Transverse colon (tissue), 4 donors: ENCODE results near the gene ITGA8. TPM values are rescaled to one million over a fixed set of nuclear protein-coding genes. Genes with fewer than 3 reads are reported as not detected.

Experiments
- DNase-seq: peaks from one replicate; pipeline ENCODE4 v3.0.0-alpha.2; 2019
- H3K27ac ChIP-seq, 4 donors: fragments of 200-600 bp; sonication (generic); 2 replicates each; pipeline ENCODE4 v1.5.1; 2016 to 2018; ENCODE audit warnings: inconsistent platforms in 4 of 4
- H3K27me3 ChIP-seq: fragments of 200-600 bp; sonication (generic); 2 replicates; pipeline ENCODE4 v1.5.1; 2017; ENCODE audit warnings: inconsistent platforms
- H3K36me3 ChIP-seq, 4 donors: fragments of 200-600 bp; sonication (generic); 2 replicates each; pipeline ENCODE4 v1.5.1; 2017 to 2019; ENCODE audit warnings: inconsistent platforms in 4 of 4
- H3K4me1 ChIP-seq, 4 donors: fragments of 200-600 bp; sonication (generic); 2 replicates each; pipeline ENCODE4 v1.5.1; 2017 to 2020; ENCODE audit warnings: inconsistent platforms in 4 of 4
- H3K4me3 ChIP-seq, 4 donors: fragments of 200-600 bp; sonication (generic); 1 replicate in 1 of 4; 2 replicates in 3 of 4; pipeline versions ENCODE4 v1.5.1 to v1.6.1; 2017 to 2019; ENCODE audit warnings: inconsistent platforms in 4 of 4
- H3K9me3 ChIP-seq, 2 donors: fragments of 200-600 bp; sonication (generic); 2 replicates each; pipeline ENCODE4 v1.5.1; 2017 to 2019; ENCODE audit warnings: inconsistent platforms in 2 of 2
- CTCF ChIP-seq, 5 experiments: fragments of 200-600 bp in 3 of 5; fragments of 450-650 bp in 2 of 5; sonication (generic) in 3 of 5; IDR thresholded peaks; 1 replicate in 2 of 5; 2 replicates in 3 of 5; pipeline ENCODE4 v1.5.1; 2016 to 2017; ENCODE audit warnings: antibody characterized with exemption in 5 of 5, inconsistent platforms in 3 of 5, mild to moderate bottlenecking in 2 of 5, moderate library complexity in 1 of 5
- EP300 ChIP-seq: sonication (generic); formaldehyde crosslinking; IDR thresholded peaks from one replicate; pipeline ENCODE4 v1.6.1; 2017; ENCODE audit warnings: antibody characterized with exemption, low read depth
- POLR2A ChIP-seq: fragments of 450-650 bp; IDR thresholded peaks from one replicate; pipeline ENCODE4 v1.6.1; 2016; ENCODE audit warnings: antibody characterized with exemption, mild to moderate bottlenecking, moderate library complexity
- POLR2AphosphoS5 ChIP-seq, 3 donors: sonication (generic); formaldehyde crosslinking; IDR thresholded peaks; one replicate each; pipeline ENCODE4 v1.6.1; 2016; ENCODE audit warnings: antibody characterized with exemption in 3 of 3
- WGBS, 2 donors: methylation state at CpG; one replicate each; pipeline ENCODE4 v1.1.5; 2018; ENCODE audit warnings: low coverage in 1 of 2; 5-methylcytosine and 5-hydroxymethylcytosine counted together
- in situ Hi-C, 4 donors: fragments of 200-750 bp; cut with MboI; loops; one replicate each; pipeline versions ENCODE4 v1.15.0 to v1.15.1; 2017; ENCODE audit warnings: low sequenced_read_pairs in 3 of 4, low pct_ligation_motif_present in 1 of 4, low pct_unique_long_range_greater_than_20kb in 1 of 4
- intact Hi-C: fragments of 100-400 bp; cut with DNase I; formaldehyde crosslinking; loops from one replicate; pipeline ENCODE4 v1.15.1; 2023; ENCODE audit warnings: low total_unique reads
- total RNA-seq, 4 donors: library from RNA; depleted of rRNA; stranded (reverse); fragments of >200 nt; gene quantifications; one replicate each; pipeline ENCODE4 v1.1.0, GENCODE V29; 2016

ITGA8 gene
- total RNA-seq, 4 donors from 2014 or later, result 1.4 to 4.9 (median 3.3) TPM; not detected in 1

GRCh38 chr10:15494850-15495506, 224.7 kb downstream of the ITGA8 start:
- Histone ChIP-seq H3K27me3 (no peaks in the 10 kb centered on the region), H3K9me3 (no peaks in the 10 kb centered on the region), H3K4me3 (no peak overlapping the region), H3K36me3 (no peaks in the 10 kb centered on the region), H3K27ac (no peak overlapping the region), H3K4me1 (no peaks in the 10 kb centered on the region)
- intact Hi-C loops, result no loop called here
- DNase-seq, result no peak
- TF ChIP-seq CTCF (IDR thresholded peaks at IDR 0.05), result no peak
- in situ Hi-C loops, result no loop called here
- WGBS, 2 donors, result 60 to 79% methylated on average over 3 to 4 of the region's 4 CpGs

DNA sequence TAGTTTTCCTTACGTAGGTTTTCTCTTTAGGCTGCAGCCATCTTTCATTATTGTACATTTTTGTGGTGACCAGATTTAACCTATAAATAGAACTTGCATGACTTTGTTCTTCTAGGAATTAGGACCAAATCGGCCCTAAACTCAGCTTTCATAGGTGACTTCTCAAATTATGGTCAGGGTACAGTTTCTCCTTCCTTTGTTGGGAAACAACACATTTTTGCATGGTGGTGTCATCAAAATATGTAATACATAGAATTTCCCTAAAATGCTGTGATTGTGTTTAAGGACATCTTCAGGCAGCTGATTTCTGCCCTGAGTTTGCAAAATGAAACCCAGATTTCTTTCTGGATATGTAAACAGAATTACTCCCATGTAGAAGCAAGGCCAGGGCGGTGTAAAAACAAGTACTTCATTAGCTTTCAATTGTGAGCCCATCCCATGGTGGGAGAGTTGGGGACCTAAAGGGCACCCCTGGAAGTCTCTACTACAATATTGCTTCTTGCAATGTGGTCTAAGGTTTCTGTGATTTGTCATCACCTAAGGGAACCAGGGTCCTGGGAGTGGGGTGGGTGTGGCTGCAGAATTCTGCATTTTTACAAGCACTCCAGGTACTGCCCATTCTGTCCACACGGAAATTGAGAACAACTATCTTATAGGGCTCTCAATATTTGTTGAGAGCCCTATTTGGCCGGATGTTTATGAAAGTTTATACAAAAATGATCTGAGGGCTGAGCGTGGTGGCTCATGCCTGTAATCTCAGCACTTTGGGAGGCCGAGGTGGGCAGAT, 227.7 kb downstream of the ITGA8 start:
- TF ChIP-seq CTCF (IDR thresholded peaks at IDR 0.05), result no peak
- TF ChIP-seq POLR2AphosphoS5 (IDR thresholded peaks at IDR 0.05), result no peak
- no peak for TF ChIP-seq EP300
- no peak for TF ChIP-seq POLR2A
- Histone ChIP-seq H3K4me3 (no peak overlapping the region), H3K9me3 (no peaks in the 10 kb centered on the region), H3K4me1 (no peaks in the 10 kb centered on the region), H3K36me3 (no peaks in the 10 kb centered on the region), H3K27ac (no peak overlapping the region), H3K27me3 (no peaks in the 10 kb centered on the region)
- intact Hi-C loops, result no loop called here
- in situ Hi-C loops, result no loop called here
- no peak for DNase-seq
- WGBS, 2 donors, result 75 to 84% methylated on average over 2 to 7 of the region's 7 CpGs

DNA sequence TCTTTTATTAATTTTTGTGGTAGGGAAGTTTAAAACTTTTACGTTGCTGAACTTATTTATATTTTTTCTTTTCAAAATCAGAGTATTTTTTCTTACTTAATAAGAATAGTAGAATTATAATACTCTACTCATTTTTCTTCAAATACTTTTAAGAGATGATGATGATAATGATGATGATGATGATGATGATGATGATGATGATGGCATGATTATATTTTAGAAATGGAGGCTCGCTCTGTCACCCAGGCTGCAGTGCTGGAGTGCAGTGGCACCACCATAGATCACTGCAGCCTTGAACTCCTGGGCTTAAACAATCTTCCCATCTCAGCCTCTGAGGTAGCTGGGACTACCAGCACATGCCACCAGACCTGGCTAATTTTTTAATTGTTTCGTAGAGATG, 230.3 kb downstream of the ITGA8 start:
- intact Hi-C loops, result no loop called here
- no peak for DNase-seq
- no peak overlapping the region for H3K4me3 ChIP-seq
- H3K4me1 ChIP-seq, result peaks cover 0 to 5% (median 0%) of the 10 kb centered on the region in 4 donors
- in situ Hi-C loops, result no loop called here
- H3K36me3 ChIP-seq, result no peaks in the 10 kb centered on the region
- WGBS, 2 donors, result 84 to 89% methylated on average over 2 to 3 of the region's 3 CpGs
- H3K27me3 ChIP-seq, result no peaks in the 10 kb centered on the region
- H3K9me3 ChIP-seq, result no peaks in the 10 kb centered on the region
- TF ChIP-seq EP300, result no peak
- TF ChIP-seq CTCF (IDR thresholded peaks at IDR 0.05), result no peak
- TF ChIP-seq POLR2AphosphoS5 (IDR thresholded peaks at IDR 0.05), result no peak
- no peak for TF ChIP-seq POLR2A
- H3K27ac ChIP-seq, result no peak overlapping the region

DNA sequence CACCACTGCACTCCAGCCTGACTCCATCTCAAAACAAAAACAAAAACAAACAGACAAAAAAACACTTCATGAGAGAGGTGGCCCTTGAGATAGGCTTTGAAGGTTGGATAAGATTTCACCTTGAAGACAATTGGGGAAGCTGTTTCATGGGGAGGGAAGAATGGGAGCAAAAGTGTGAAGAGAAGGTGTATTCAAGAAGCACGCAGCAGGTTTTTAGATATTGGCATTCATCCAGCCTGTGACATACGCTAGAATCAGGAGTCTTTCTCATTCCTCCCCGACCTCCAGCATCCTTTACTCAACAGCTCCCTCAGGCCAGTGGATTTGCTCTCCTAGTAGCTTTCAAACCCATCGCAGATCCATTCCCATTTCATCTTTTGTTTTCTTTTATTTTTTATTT, 232.3 kb downstream of the ITGA8 start:
- H3K27ac ChIP-seq, result no peak overlapping the region
- no peaks in the 10 kb centered on the region for H3K9me3 ChIP-seq
- TF ChIP-seq POLR2A (no peak), EP300 (no peak), POLR2AphosphoS5 (IDR thresholded peaks at IDR 0.05) (no peak), CTCF (IDR thresholded peaks at IDR 0.05) (no peak)
- intact Hi-C loops (no loop called here), in situ Hi-C loops (no loop called here)
- H3K27me3 ChIP-seq, result no peaks in the 10 kb centered on the region
- H3K4me3 ChIP-seq, result no peak overlapping the region
- H3K4me1 ChIP-seq, result peaks cover 0 to 5% (median 0%) of the 10 kb centered on the region in 4 donors
- WGBS, 2 donors, result 69 to 73% methylated on average over 4 of the region's 4 CpGs
- no peaks in the 10 kb centered on the region for H3K36me3 ChIP-seq
- no peak for DNase-seq
